ENCODE results near the gene PSTPIP2.

The PSTPIP2 gene

DNA sequence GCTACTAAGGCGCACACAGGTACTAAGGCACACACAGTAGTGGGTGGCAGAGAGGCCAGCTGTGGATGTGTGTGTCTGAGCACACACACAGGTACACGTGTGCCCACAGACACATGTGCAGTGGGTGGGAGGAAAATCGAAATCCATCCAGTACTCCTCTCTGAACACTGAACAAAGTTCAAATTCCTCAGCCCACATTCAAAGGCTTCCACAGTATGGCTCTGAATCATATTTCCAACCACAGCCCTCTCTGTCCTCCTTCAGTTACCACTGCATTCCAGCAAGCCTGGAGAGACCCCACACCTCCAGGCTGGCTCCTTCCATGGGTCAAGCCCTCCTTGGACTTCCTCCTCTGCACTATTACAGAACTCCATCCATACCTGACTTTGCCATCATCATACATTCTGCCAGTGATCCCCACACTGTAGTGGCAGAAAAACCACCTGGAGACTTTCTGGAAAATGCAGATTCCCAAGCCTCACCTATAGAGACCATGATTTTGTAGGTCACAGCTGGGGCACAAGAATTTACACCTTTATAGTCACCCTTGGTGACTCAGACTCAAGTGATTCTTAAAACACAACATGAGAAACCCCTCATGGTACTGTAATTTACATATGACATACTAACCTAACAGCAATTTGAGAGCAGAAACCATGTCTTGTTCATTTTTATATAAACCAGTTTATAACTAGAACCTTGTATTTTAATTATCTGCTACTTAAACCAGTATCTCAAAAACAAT, 136.3 kb downstream of the PSTPIP2 start:
- DNase-seq (ENCODE audit: low spot score) = no peak

Measured in activated CD4-positive, alpha-beta T cell treated with anti-CD3 and anti-CD28 coated beads, Interleukin-2, Interleukin-4, amounts not matched to agents 100 ng/mL and 50 ng/mL, durations not matched to agents 16 hours and 8 hours (primary cell).